K562 (cell line): Measurements from ENCODE around the gene COL21A1. TPM values are rescaled to one million over a fixed set of nuclear protein-coding genes. Genes with fewer than 3 reads are reported as not detected.

Source experiments
- ATAC-seq: fragments of 200-7000 bp; cut with Tn5 transposase; 3 replicates; pipeline ENCODE4 v1.9.1; 2020; ENCODE audit warnings: moderate library complexity
- BruUV-seq: library from RNA; stranded (reverse); fragments of 400-500 nt; replicated peaks from 2 replicates; lab custom pipeline; 2021; lab: Mats Ljungman, UMichigan
- CTCF ChIA-PET: fragments of 300-600 bp; formaldehyde crosslinking; extraction: SDS; loops from one replicate; lab custom pipeline; 2021; ENCODE audit warnings: low intra/inter-chr PET ratio; lab: Yijun Ruan, JAX
- POLR2A ChIA-PET: fragments of 300-600, 350-650 bp; sonication (Branson Sonifier 250); formaldehyde crosslinking; extraction: SDS; loops from one replicate; lab custom pipeline; 2021; ENCODE audit warnings: antibody characterized with exemption, inconsistent platforms; lab: Yijun Ruan, JAX
- DNase-seq, 4 experiments: peaks; one replicate each; pipeline versions ENCODE4 v3.0.0 to v3.0.0-alpha.2; 2011 to 2018; ENCODE audit warnings: low spot score in 3 of 4, mixed read lengths in 3 of 4; ENCODE audit errors: extremely low read depth in 1 of 4
- FAIRE-seq: peaks from 2 replicates; lab custom pipeline; 2011; peaks lifted over from hg19 to GRCh38; lab: Jason Lieb, UNC
- H2AFZ ChIP-seq: 2 replicates; pipeline ENCODE4 v1.6.0; 2011; ENCODE audit warnings: low read depth, low read length, control low read depth, inconsistent platforms
- H3K27ac ChIP-seq: fragments of 200-600 bp; 3 replicates; pipeline ENCODE4 v1.8.0; 2011; ENCODE audit warnings: low read depth, mild to moderate bottlenecking, control low read depth, inconsistent platforms, low read length, moderate library complexity, mixed read lengths; ENCODE audit errors: extremely low read depth
- H3K27me3 ChIP-seq, 2 experiments: fragments of 300-600 bp in 1 of 2; 2 replicates in 1 of 2; 3 replicates in 1 of 2; pipeline versions ENCODE4 v1.6.0 to v1.8.0; 2011; ENCODE audit warnings: inconsistent platforms in 2 of 2, low read length in 2 of 2, mild to moderate bottlenecking in 1 of 2, mixed read lengths in 1 of 2, moderate library complexity in 1 of 2; ENCODE audit not compliant: control insufficient read depth in 2 of 2, insufficient read depth in 2 of 2
- H3K36me3 ChIP-seq: fragments of 300-600 bp; 3 replicates; pipeline ENCODE4 v1.8.0; 2011; ENCODE audit warnings: mild to moderate bottlenecking, low read length, inconsistent platforms; ENCODE audit not compliant: control insufficient read depth, insufficient read depth
- H3K4me1 ChIP-seq, 2 experiments: fragments of 200-600 bp in 1 of 2; replicated peaks in 1 of 2; 2 replicates in 1 of 2; 3 replicates in 1 of 2; pipeline versions ENCODE4 v1.5.1 to v1.8.0; 2011; ENCODE audit warnings: inconsistent platforms in 2 of 2, low read length in 2 of 2, mild to moderate bottlenecking in 1 of 2, mixed read lengths in 1 of 2, moderate library complexity in 1 of 2; ENCODE audit not compliant: control insufficient read depth in 2 of 2, insufficient read depth in 2 of 2
- H3K4me2 ChIP-seq: 2 replicates; pipeline ENCODE4 v1.6.1; 2011; ENCODE audit warnings: low read length, control low read depth, inconsistent platforms, mixed read lengths; ENCODE audit not compliant: insufficient read depth
- H3K4me3 ChIP-seq: fragments of 200-600 bp; sonication (generic), shearing (Covaris generic); 2 replicates; pipeline ENCODE4 v1.5.1; 2016; ENCODE audit warnings: control low read depth, inconsistent platforms
- H3K79me2 ChIP-seq: fragments of 200-600 bp; 3 replicates; pipeline ENCODE4 v1.8.0; 2011; ENCODE audit warnings: low read length, inconsistent platforms; ENCODE audit not compliant: control insufficient read depth, insufficient read depth
- H3K9ac ChIP-seq, 2 experiments: 2 replicates each; pipeline versions ENCODE4 v1.6.0 to v1.6.1; 2011; ENCODE audit warnings: low read depth in 2 of 2, low read length in 2 of 2, control low read depth in 1 of 2, inconsistent platforms in 1 of 2, mild to moderate bottlenecking in 1 of 2, mixed read lengths in 1 of 2; ENCODE audit not compliant: insufficient read depth in 1 of 2
- H3K9me1 ChIP-seq: one replicate; pipeline ENCODE4 v1.6.0; 2011; ENCODE audit warnings: inconsistent platforms, mild to moderate bottlenecking, low read length, moderate library complexity; ENCODE audit not compliant: control insufficient read depth, insufficient read depth
- H3K9me3 ChIP-seq: replicated peaks from 2 replicates; pipeline ENCODE4 v1.5.1; 2011; ENCODE audit warnings: low read depth, low read length, inconsistent platforms; ENCODE audit not compliant: control insufficient read depth, insufficient read depth
- H4K20me1 ChIP-seq: replicated peaks from 2 replicates; pipeline ENCODE4 v1.6.1; 2011; ENCODE audit warnings: low read length, inconsistent platforms, mixed read lengths; ENCODE audit not compliant: control insufficient read depth, insufficient read depth
- L3MBTL2 ChIP-seq: fragments of 450-650 bp; IDR thresholded peaks from 2 replicates; pipeline ENCODE4 v1.6.1; 2016; ENCODE audit warnings: mild to moderate bottlenecking, moderate library complexity
- MEF2D ChIP-seq: conservative IDR thresholded peaks from 2 replicates; pipeline ENCODE4 v1.6.1; 2016; ENCODE audit warnings: low read depth, missing genetic modification characterization, missing compliant biosample characterization
- STAT5A ChIP-seq: IDR thresholded peaks from 2 replicates; pipeline ENCODE4 v1.6.1; 2012; ENCODE audit warnings: low read length, inconsistent platforms, borderline replicate concordance
- WGBS: fragments of 100-300 bp; shearing (Covaris generic); methylation state at CpG from one replicate; pipeline ENCODE4 v1.1.6; 2016; ENCODE audit warnings: low coverage, mixed read lengths; ENCODE audit not compliant: insufficient coverage; ENCODE audit errors: missing lambda C conversion rate; 5-methylcytosine and 5-hydroxymethylcytosine counted together
- in situ Hi-C: fragments of 300-500 bp; cut with MboI; formaldehyde crosslinking; loops from 4 replicates; pipeline ENCODE4 v1.15.0; 2018; ENCODE audit warnings: inconsistent platforms, mixed read lengths
- intact Hi-C: fragments of 100-400 bp; cut with micrococcal nuclease; formaldehyde crosslinking; loops from 2 replicates; pipeline ENCODE4 v1.14.2; 2022
- polyA plus RNA-seq, 8 experiments: library from polyadenylated mRNA; depleted of rRNA in 4 of 8; stranded (reverse) in 5 of 8; unstranded in 3 of 8; fragments of >200 nt; fragmentation: Nextera tagmentation in 2 of 8; fragmentation: Illumina TruSeq in 1 of 8; extraction: Ambion mirVana in 2 of 8; extraction: Trizol in 1 of 8; gene quantifications; 2 replicates each; pipeline versions ENCODE4 v1.2.1 to v1.2.3, GENCODE V29; 2011 to 2014; ENCODE audit warnings: inconsistent platforms in 1 of 8, missing spikeins in 1 of 8
- total RNA-seq, 7 experiments: library from RNA; depleted of rRNA in 6 of 7; stranded (reverse); fragments of >200 nt in 6 of 7; fragmentation: Illumina TruSeq in 2 of 7; extraction: Trizol in 2 of 7; gene quantifications; 2 replicates each; pipeline versions ENCODE4 v1.2.1 to v1.2.3, GENCODE V29; 2011 to 2021; ENCODE audit warnings: low replicate concordance in 1 of 7
- TF ChIP-seq, protein P1 (sequence below): sonication (generic); formaldehyde crosslinking; IDR thresholded peaks from 2 replicates; pipeline ENCODE4 v1.8.1; 2023; ENCODE audit warnings: missing genetic modification reagents, mild to moderate bottlenecking, borderline replicate concordance
- TF ChIP-seq, protein P2 (sequence below), 3 experiments: fragments of 200-800 bp in 1 of 3; fragments of 250-450 bp in 1 of 3; fragments of 450-650 bp in 1 of 3; sonication (Bioruptor Pico) in 1 of 3; sonication (Bioruptor generic) in 1 of 3; formaldehyde crosslinking in 1 of 3; IDR thresholded peaks; 2 replicates each; pipeline versions ENCODE4 v1.6.1 to v1.8.0; 2016 to 2022; ENCODE audit warnings: mild to moderate bottlenecking in 2 of 3, missing genetic modification characterization in 2 of 3, missing compliant biosample characterization in 1 of 3, moderate library complexity in 1 of 3
- TF ChIP-seq, protein P3 (sequence below): IDR thresholded peaks from 3 replicates; pipeline ENCODE4 v1.6.1; 2011; ENCODE audit warnings: borderline replicate concordance, mild to moderate bottlenecking, moderate library complexity; ENCODE audit not compliant: insufficient read length; ENCODE audit errors: extremely low read depth

COL21A1 gene
- total and polyA plus RNA-seq, 9 of the 15 experiments (the other 6 are each of a cell fraction or from before 2014, with no cell fraction given): 0.03 to 0.76 (median 0.25) TPM

DNA sequence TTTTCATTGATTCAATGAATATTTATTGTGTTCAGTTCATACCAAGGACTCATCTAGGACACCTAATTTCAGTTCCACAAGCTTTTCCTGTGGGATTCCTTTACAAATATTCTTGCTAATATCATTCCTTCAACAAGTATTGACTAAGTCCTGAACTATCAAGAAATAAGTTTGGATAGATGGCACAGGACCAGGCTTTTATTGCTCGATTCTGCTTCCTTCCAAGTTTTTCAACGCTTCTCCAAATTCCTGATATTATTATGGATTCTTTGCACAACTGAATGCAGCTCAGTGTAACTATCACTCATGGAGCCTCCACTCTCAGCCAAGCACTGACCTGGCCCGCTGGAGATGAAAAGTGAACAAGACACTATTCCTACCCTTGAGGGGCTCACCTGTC is 32.7 kb upstream of the COL21A1 start (continued):
- TF ChIP-seq, protein P1, sequence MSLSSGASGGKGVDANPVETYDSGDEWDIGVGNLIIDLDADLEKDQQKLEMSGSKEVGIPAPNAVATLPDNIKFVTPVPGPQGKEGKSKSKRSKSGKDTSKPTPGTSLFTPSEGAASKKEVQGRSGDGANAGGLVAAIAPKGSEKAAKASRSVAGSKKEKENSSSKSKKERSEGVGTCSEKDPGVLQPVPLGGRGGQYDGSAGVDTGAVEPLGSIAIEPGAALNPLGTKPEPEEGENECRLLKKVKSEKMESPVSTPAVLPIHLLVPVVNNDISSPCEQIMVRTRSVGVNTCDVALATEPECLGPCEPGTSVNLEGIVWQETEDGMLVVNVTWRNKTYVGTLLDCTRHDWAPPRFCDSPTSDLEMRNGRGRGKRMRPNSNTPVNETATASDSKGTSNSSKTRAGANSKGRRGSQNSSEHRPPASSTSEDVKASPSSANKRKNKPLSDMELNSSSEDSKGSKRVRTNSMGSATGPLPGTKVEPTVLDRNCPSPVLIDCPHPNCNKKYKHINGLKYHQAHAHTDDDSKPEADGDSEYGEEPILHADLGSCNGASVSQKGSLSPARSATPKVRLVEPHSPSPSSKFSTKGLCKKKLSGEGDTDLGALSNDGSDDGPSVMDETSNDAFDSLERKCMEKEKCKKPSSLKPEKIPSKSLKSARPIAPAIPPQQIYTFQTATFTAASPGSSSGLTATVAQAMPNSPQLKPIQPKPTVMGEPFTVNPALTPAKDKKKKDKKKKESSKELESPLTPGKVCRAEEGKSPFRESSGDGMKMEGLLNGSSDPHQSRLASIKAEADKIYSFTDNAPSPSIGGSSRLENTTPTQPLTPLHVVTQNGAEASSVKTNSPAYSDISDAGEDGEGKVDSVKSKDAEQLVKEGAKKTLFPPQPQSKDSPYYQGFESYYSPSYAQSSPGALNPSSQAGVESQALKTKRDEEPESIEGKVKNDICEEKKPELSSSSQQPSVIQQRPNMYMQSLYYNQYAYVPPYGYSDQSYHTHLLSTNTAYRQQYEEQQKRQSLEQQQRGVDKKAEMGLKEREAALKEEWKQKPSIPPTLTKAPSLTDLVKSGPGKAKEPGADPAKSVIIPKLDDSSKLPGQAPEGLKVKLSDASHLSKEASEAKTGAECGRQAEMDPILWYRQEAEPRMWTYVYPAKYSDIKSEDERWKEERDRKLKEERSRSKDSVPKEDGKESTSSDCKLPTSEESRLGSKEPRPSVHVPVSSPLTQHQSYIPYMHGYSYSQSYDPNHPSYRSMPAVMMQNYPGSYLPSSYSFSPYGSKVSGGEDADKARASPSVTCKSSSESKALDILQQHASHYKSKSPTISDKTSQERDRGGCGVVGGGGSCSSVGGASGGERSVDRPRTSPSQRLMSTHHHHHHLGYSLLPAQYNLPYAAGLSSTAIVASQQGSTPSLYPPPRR (CRISPR knock-in tag): no peak

DNA sequence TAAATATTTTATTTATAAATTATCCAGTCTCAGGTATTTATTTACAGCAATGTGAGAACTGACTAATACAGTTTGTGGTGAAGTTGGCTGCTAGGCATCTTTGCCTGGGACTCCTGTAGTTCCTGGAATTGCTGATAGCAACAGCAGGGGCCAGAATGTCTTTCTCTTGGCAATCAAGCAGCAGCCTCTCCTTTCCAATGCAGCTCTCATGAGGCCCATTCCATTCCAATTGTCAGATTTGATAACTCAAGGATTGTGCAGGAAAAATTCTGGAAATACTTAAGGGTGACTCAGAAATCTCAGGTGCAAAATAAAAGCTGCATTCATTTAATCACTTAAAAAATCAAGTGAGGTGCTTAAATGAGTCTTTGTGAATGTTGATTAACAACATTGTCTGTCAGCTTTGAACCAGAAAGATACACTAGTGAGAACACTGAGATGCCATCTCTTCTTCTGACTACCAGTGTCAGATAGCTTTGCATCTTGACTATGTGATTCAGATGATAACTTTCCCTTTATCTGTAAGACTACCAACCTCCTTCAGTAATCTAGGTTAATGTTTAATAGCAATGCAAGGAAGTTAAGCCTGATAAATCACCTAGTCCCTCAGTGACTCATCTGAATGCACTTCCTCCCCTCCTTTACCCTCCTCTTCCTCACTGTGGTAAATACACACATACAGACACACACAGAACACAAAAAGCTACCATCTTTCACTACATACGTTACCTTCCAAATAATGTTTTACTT is 32.1 kb upstream of the COL21A1 start:
- CTCF ChIA-PET: no interaction called here
- POLR2A ChIA-PET: no interaction called here
- Histone ChIP-seq H3K4me2 (no peak overlapping the region), H3K4me1 (no peaks in the 10 kb centered on the region), H3K36me3 (no peaks in the 10 kb centered on the region), H4K20me1 (no peaks in the 10 kb centered on the region), H2AFZ (no peak overlapping the region), H3K27ac (no peak overlapping the region), H3K4me3 (no peak overlapping the region), H3K9me1 (no peaks in the 10 kb centered on the region), H3K9ac (no peak overlapping the region), H3K9me3 (no peaks in the 10 kb centered on the region), H3K79me2 (no peaks in the 10 kb centered on the region), H3K27me3 (no peaks in the 10 kb centered on the region)
- FAIRE-seq (no peak), DNase-seq (no peak), ATAC-seq (no peak)
- in situ Hi-C loops: no loop called here
- no TSS peak for BruUV-seq
- intact Hi-C loops: no loop called here
- WGBS: 0% methylated on average over 1 of the region's 1 CpG
- TF ChIP-seq MEF2D (no peak), L3MBTL2 (no peak), STAT5A (no peak)
- TF ChIP-seq, protein P2, sequence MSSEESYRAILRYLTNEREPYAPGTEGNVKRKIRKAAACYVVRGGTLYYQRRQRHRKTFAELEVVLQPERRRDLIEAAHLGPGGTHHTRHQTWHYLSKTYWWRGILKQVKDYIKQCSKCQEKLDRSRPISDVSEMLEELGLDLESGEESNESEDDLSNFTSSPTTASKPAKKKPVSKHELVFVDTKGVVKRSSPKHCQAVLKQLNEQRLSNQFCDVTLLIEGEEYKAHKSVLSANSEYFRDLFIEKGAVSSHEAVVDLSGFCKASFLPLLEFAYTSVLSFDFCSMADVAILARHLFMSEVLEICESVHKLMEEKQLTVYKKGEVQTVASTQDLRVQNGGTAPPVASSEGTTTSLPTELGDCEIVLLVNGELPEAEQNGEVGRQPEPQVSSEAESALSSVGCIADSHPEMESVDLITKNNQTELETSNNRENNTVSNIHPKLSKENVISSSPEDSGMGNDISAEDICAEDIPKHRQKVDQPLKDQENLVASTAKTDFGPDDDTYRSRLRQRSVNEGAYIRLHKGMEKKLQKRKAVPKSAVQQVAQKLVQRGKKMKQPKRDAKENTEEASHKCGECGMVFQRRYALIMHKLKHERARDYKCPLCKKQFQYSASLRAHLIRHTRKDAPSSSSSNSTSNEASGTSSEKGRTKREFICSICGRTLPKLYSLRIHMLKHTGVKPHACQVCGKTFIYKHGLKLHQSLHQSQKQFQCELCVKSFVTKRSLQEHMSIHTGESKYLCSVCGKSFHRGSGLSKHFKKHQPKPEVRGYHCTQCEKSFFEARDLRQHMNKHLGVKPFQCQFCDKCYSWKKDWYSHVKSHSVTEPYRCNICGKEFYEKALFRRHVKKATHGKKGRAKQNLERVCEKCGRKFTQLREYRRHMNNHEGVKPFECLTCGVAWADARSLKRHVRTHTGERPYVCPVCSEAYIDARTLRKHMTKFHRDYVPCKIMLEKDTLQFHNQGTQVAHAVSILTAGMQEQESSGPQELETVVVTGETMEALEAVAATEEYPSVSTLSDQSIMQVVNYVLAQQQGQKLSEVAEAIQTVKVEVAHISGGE (CRISPR knock-in tag; IDR thresholded peaks at IDR 0.05): no peak
- TF ChIP-seq, protein P3, sequence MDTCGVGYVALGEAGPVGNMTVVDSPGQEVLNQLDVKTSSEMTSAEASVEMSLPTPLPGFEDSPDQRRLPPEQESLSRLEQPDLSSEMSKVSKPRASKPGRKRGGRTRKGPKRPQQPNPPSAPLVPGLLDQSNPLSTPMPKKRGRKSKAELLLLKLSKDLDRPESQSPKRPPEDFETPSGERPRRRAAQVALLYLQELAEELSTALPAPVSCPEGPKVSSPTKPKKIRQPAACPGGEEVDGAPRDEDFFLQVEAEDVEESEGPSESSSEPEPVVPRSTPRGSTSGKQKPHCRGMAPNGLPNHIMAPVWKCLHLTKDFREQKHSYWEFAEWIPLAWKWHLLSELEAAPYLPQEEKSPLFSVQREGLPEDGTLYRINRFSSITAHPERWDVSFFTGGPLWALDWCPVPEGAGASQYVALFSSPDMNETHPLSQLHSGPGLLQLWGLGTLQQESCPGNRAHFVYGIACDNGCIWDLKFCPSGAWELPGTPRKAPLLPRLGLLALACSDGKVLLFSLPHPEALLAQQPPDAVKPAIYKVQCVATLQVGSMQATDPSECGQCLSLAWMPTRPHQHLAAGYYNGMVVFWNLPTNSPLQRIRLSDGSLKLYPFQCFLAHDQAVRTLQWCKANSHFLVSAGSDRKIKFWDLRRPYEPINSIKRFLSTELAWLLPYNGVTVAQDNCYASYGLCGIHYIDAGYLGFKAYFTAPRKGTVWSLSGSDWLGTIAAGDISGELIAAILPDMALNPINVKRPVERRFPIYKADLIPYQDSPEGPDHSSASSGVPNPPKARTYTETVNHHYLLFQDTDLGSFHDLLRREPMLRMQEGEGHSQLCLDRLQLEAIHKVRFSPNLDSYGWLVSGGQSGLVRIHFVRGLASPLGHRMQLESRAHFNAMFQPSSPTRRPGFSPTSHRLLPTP: no peak
